Esophagus (tissue), 2 donors: Measurements from ENCODE around the gene GRIN1. TPM values are rescaled to one million over a fixed set of nuclear protein-coding genes. Genes with fewer than 3 reads are reported as not detected.
A peak's percentile ranks its signal among the peaks of the same experiment; 100 is the strongest.

Source experiments
- H3K27ac ChIP-seq, 2 donors: one replicate each; pipeline ENCODE4 v1.5.1; 2013; ENCODE audit warnings: low read depth in 2 of 2, mild to moderate bottlenecking in 2 of 2, inconsistent platforms in 1 of 2, low read length in 1 of 2, moderate library complexity in 1 of 2
- H3K27me3 ChIP-seq, 2 donors: one replicate each; pipeline ENCODE4 v1.6.1; 2013; ENCODE audit warnings: low read length in 2 of 2, control low read depth in 1 of 2, mild to moderate bottlenecking in 1 of 2; ENCODE audit not compliant: insufficient read depth in 2 of 2, control insufficient read depth in 1 of 2
- H3K36me3 ChIP-seq, 2 donors: one replicate each; pipeline ENCODE4 v1.6.1; 2013; ENCODE audit warnings: low read length in 1 of 2; ENCODE audit not compliant: control insufficient read depth in 2 of 2, insufficient read depth in 2 of 2
- H3K4me1 ChIP-seq, 2 donors: one replicate each; pipeline ENCODE4 v1.6.1; 2013; ENCODE audit warnings: low read length in 1 of 2; ENCODE audit not compliant: control insufficient read depth in 2 of 2, insufficient read depth in 2 of 2
- H3K4me3 ChIP-seq, 2 donors: one replicate each; pipeline ENCODE4 v1.5.1; 2013; ENCODE audit warnings: low read length in 2 of 2, mild to moderate bottlenecking in 2 of 2, low read depth in 1 of 2, moderate library complexity in 1 of 2
- H3K9me3 ChIP-seq, 2 donors: one replicate each; pipeline ENCODE4 v1.6.1; 2013; ENCODE audit warnings: mild to moderate bottlenecking in 2 of 2, low read depth in 1 of 2, low read length in 1 of 2, moderate library complexity in 1 of 2; ENCODE audit not compliant: control insufficient read depth in 2 of 2, insufficient read depth in 1 of 2
- WGBS, 2 donors: extraction: QIAGEN DNeasy Blood & Tissue Kit; methylation state at CpG; one replicate each; pipeline ENCODE4 v1.1.7; 2013; 5-methylcytosine and 5-hydroxymethylcytosine counted together
- polyA plus RNA-seq, 2 donors: library from polyadenylated mRNA; stranded (reverse); fragments of 200-250 nt; gene quantifications; one replicate each; pipeline ENCODE4 v1.2.3, GENCODE V29; 2013
- donor health status: healthy with polysubstance abuse.
- donor health status: Bipolar disorder and iron deficiency.

The GRIN1 gene
- polyA plus RNA-seq, 2 donors = 0.06 to 0.14 TPM

DNA sequence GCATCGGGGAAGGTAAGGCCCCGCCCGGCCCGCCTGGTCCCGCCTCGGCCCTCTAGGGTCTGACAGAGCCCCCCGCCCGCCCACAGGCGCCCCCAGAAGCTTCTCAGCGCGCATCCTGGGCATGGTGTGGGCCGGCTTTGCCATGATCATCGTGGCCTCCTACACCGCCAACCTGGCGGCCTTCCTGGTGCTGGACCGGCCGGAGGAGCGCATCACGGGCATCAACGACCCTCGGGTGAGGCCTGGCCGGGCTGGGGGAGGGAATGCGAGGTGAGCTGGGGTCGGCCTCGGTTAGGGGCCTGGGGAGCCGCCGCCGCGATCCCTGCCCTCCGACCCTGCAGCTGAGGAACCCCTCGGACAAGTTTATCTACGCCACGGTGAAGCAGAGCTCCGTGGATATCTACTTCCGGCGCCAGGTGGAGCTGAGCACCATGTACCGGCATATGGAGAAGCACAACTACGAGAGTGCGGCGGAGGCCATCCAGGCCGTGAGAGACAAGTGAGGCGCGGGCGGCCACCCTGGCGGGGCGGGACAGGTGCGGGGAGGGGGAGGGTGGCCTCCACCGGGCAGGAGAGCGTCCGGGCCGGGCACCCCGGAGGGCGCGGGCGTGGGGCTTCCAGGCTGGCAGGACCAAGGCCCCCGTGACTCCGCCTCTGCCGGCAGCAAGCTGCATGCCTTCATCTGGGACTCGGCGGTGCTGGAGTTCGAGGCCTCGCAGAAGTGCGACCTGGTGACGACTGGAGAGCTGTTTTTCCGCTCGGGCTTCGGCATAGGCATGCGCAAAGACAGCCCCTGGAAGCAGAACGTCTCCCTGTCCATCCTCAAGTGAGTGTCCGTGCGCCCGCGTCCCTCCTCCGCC lies 23.8 kb downstream of the GRIN1 start:
- Histone ChIP-seq H3K4me3 (peak overlapping the region; percentile 1 to 32), H3K4me1 (peaks cover 2 to 6% of the 10 kb centered on the region in 2 donors), H3K27me3 (peaks cover 11 to 41% of the 10 kb centered on the region in 2 donors), H3K36me3 (no peaks in the 10 kb centered on the region), H3K27ac (no peak overlapping the region), H3K9me3 (no peaks in the 10 kb centered on the region)
- 6 to 13% methylated on average over 59 to 74 of the region's 74 CpGs for WGBS, 2 donors

DNA sequence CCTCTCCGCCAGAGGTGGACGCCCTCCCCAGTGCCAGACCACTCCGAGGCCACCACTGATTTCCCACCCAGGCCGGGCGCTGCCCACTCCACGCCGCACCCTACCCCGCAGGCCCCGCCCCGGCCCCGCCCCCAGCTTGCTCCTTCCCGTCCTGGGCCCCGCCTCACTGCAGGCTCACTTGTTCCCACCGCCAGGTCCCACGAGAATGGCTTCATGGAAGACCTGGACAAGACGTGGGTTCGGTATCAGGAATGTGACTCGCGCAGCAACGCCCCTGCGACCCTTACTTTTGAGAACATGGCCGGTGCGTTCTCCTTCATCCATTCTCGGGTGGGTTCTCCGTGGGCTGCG lies 24.4 kb downstream of the GRIN1 start:
- 27 to 32% methylated on average over 26 of the region's 26 CpGs for WGBS, 2 donors
- Histone ChIP-seq H3K27ac (no peak overlapping the region), H3K27me3 (peaks cover 11 to 46% of the 10 kb centered on the region in 2 donors), H3K4me3 (peak overlapping the region; percentile 1 to 32), H3K4me1 (peaks cover 6 to 7% of the 10 kb centered on the region in 2 donors), H3K9me3 (no peaks in the 10 kb centered on the region), H3K36me3 (no peaks in the 10 kb centered on the region)

DNA sequence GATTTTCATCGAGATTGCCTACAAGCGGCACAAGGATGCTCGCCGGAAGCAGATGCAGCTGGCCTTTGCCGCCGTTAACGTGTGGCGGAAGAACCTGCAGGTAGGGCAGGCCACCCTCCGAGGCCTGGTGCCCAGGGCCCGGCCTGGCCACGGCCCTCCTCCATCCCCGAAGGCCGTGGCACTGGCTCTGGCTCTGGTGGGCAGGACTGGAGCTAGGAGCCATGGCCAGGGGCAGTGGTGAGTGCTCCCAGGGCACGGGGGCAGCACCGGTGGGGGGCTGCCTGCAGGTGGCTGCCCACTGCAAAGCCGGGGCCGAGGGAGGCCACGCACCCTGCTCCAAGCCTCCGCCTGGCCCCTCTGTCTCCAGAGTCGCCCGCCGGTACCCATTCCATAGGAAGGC lies 24.9 kb downstream of the GRIN1 start:
- H3K27ac ChIP-seq = no peak overlapping the region
- H3K36me3 ChIP-seq = no peaks in the 10 kb centered on the region
- H3K4me1 ChIP-seq = peaks cover 8 to 10% of the 10 kb centered on the region in 2 donors
- peaks cover 11 to 47% of the 10 kb centered on the region in 2 donors for H3K27me3 ChIP-seq
- H3K4me3 ChIP-seq = no peak overlapping the region
- H3K9me3 ChIP-seq = no peaks in the 10 kb centered on the region
- WGBS, 2 donors = 82 to 84% methylated on average over 18 to 22 of the region's 22 CpGs

DNA sequence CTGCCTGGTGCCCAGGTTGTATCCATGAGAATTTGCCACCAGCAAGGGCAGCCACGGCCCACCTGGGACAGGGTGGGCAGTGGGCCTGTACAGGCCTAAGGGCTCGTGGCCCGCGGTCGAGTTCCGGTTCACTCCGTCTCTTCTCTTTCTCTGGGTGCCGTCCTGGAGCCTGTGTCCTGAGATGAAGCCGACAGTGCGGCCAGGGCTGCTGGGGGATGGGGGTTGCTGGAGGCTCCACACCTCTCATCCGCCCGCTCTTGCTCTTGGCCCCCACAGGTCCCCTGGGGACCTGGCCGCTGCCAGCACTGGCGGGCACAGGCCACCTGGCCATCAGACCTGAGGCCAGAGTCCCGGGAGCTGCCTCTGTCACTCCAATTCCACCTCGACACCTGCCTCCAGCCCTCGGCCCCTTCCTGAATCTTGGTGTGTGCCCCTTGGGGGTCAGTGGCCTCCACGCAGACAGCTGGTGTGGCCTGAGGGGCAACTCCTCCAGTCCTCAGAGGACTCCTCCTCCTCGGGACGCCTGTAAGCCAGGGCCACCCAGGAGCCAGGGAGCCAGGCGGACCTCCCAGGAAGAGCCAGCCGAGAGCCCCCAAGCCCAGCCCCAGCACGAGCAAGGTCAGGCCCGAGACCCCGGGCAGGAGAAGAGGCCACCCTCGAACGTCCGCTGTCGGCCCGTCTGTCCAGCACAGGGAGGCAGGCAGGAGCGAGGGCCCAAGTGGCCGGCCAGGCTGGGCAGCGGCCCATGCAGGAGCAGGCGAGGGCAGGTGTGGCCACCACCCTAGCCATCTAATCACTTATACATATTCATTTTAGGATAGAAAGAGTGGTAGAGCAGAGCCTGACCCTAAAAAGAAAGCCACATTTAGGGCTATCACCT lies 25.7 kb downstream of the GRIN1 start:
- peaks cover 11 to 50% of the 10 kb centered on the region in 2 donors for H3K27me3 ChIP-seq

DNA sequence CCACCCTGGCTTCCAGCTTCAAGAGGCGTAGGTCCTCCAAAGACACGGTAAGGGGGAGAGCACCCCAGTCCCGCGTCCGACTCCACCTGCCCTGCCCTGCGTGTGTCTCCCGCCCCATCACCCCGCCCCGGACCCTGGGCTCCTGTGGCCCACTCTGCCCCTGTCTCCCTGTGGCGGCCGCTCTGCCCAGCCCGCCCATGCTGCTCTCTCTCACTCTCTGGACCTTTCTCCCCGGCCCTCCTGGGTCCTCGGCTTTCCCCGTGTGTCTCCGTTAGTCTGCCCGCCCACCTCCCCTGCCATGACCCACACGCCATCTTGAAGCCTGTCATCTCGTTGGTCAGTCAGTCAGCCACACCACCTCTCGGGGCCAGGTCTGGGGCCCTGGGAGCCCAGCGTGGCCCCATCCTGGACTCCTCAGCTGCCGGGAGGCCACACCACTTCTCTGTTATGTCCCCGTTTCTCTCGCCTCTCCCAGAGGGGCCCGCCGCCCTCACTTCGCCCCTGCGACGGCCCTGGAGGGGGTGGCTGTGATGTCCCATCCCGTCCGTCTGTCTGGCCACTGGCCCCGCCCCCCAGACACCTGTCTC lies 26.4 kb downstream of the GRIN1 start:
- no peak overlapping the region for H3K4me3 ChIP-seq
- H3K9me3 ChIP-seq = peaks cover 0 to 3% of the 10 kb centered on the region in 2 donors
- H3K4me1 ChIP-seq = peaks cover 13 to 23% of the 10 kb centered on the region in 2 donors
- 81 to 82% methylated on average over 32 of the region's 32 CpGs for WGBS, 2 donors
- no peak overlapping the region for H3K27ac ChIP-seq
- H3K36me3 ChIP-seq = no peaks in the 10 kb centered on the region
- peaks cover 11 to 56% of the 10 kb centered on the region in 2 donors for H3K27me3 ChIP-seq

More for the DNA sequence above, 25.7 kb downstream of the GRIN1 start:
- peaks cover 11 to 16% of the 10 kb centered on the region in 2 donors for H3K4me1 ChIP-seq
- WGBS, 2 donors = 68 to 74% methylated on average over 32 to 34 of the region's 34 CpGs
- no peak overlapping the region for H3K27ac ChIP-seq
- peaks cover 0 to 3% of the 10 kb centered on the region in 2 donors for H3K9me3 ChIP-seq
- no peaks in the 10 kb centered on the region for H3K36me3 ChIP-seq
- H3K4me3 ChIP-seq = no peak overlapping the region

DNA sequence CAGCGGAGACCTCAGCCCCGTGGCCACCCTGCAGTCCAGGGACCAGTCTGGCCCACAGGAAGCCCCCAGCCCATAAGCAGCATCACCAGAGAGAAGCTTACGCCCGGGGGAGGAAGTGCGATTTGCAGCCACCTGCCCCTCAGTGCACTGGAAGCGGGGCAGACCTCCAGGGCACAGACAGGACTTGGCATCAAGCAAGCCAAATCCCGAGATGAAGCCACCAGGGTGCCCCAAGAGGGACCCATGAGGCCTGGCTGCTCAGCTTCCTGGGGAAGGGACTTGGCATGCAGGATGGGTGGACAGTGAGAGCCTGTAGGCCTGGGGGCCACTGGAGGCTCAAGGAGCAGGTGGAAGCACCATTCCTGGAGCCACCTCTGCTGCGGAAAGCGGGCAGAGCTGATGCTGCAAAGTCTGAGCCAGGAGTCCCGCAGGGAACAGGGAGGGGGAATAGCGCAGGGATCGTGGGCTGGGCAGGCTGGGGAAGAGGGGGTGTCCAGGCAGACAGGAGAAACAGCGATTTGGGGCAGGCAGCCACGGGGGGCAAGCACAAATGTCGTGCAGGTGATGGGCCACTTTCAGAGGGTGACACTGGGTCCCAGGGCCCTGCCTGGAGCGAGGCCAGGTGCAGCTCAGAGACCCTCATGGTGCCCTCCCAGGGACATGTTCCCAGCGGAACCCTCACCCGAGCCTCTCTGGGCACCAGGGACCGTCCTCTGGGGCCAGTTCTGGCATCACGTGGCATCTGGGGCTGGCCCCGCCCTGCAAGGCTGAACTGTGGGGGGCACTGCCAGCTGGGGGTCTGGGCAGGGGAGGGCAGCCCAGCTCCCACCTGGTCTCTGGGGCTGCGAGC lies 27.7 kb downstream of the GRIN1 start:
- Histone ChIP-seq H3K9me3 (peaks cover 0 to 3% of the 10 kb centered on the region in 2 donors), H3K36me3 (no peaks in the 10 kb centered on the region), H3K4me1 (peaks cover 13 to 23% of the 10 kb centered on the region in 2 donors), H3K4me3 (no peak overlapping the region), H3K27me3 (peaks cover 11 to 55% of the 10 kb centered on the region in 2 donors), H3K27ac (no peak overlapping the region)
- 63 to 77% methylated on average over 20 to 22 of the region's 22 CpGs for WGBS, 2 donors

DNA sequence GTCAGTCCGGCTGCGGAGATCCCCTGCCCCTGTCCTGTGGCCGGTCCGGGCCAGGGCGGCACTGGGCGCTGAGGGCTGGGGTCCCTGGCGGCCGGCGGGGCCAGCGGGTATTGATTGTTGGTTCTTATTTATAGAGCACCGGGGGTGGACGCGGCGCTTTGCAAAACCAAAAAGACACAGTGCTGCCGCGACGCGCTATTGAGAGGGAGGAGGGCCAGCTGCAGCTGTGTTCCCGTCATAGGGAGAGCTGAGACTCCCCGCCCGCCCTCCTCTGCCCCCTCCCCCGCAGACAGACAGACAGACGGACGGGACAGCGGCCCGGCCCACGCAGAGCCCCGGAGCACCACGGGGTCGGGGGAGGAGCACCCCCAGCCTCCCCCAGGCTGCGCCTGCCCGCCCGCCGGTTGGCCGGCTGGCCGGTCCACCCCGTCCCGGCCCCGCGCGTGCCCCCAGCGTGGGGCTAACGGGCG lies 28.4 kb downstream of the GRIN1 start:
- H3K4me1 ChIP-seq = peaks cover 12 to 29% of the 10 kb centered on the region in 2 donors
- peaks cover 0 to 3% of the 10 kb centered on the region in 2 donors for H3K9me3 ChIP-seq
- WGBS, 2 donors = 16 to 22% methylated on average over 31 to 44 of the region's 44 CpGs

DNA sequence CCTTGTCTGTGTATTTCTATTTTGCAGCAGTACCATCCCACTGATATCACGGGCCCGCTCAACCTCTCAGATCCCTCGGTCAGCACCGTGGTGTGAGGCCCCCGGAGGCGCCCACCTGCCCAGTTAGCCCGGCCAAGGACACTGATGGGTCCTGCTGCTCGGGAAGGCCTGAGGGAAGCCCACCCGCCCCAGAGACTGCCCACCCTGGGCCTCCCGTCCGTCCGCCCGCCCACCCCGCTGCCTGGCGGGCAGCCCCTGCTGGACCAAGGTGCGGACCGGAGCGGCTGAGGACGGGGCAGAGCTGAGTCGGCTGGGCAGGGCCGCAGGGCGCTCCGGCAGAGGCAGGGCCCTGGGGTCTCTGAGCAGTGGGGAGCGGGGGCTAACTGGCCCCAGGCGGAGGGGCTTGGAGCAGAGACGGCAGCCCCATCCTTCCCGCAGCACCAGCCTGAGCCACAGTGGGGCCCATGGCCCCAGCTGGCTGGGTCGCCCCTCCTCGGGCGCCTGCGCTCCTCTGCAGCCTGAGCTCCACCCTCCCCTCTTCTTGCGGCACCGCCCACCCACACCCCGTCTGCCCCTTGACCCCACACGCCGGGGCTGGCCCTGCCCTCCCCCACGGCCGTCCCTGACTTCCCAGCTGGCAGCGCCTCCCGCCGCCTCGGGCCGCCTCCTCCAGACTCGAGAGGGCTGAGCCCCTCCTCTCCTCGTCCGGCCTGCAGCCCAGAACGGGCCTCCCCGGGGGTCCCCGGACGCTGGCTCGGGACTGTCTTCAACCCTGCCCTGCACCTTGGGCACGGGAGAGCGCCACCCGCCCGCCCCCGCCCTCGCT lies 29.0 kb downstream of the GRIN1 start:
- Histone ChIP-seq H3K27ac (no peak overlapping the region), H3K4me3 (peak overlapping the region in 1 of 2 donors; percentile 37), H3K4me1 (peaks cover 12 to 35% of the 10 kb centered on the region in 2 donors), H3K27me3 (peaks cover 11 to 49% of the 10 kb centered on the region in 2 donors), H3K9me3 (peaks cover 0 to 3% of the 10 kb centered on the region in 2 donors), H3K36me3 (no peaks in the 10 kb centered on the region)
- 4 to 7% methylated on average over 43 to 57 of the region's 57 CpGs for WGBS, 2 donors

More for the DNA sequence above, 28.4 kb downstream of the GRIN1 start:
- Histone ChIP-seq H3K4me3 (no peak overlapping the region), H3K27me3 (peaks cover 11 to 49% of the 10 kb centered on the region in 2 donors), H3K27ac (no peak overlapping the region), H3K36me3 (no peaks in the 10 kb centered on the region)
